NCI-H187 treated with DMSO at 0.1 percent for 48 hours (cell line): ENCODE results near the gene MYH14.

ENCODE experiments used
- DNase-seq: peaks from one replicate; lab custom pipeline; 2025; lab: John Stamatoyannopoulos, UW

Gene MYH14

DNA sequence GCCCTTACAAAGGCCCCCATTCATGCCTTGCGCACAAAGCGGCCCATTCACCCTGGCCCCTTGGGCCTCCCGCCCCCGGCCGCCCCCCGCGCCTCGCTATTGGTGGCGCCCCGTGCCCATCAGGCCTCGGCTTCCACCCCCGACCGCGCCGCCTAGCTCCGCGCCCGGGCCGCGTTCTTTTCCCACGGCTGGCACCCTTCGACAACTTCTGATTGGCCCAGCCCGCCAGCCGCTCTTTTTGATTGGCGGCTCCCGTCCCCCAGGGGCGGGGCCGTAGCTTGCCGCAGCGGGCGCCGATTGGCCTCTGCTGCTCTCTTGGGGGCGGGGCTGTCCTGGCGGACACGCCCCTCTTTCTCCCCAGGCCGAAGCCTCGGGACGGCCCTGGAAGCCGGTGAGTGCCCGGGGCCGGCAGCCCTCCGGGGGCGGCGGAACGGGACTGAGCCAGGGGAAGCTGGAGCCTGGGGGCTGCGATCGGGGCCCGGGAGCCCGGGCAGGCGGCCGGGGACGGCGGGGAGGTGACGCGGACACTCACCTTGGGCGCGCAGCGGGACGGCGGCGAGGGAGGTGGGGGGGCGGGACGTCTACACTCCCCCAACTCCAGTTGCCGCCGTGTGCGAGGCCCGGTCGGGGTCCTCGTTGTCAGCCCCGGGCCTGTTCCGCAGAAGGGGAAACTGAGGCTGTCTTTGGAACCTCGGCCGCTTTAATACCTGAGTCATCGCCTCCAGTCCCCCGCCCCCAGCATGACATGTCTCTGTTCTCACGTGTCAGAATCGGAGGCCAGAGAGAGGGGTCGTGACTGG, at the start of gene MYH14:
TSS of gene MYH14 (plus strand) at position 342 of the 800 bp plus-strand sequence. CDS start 6,744 bp downstream, outside the sequence.
- peak; percentile 12 for DNase-seq

DNA sequence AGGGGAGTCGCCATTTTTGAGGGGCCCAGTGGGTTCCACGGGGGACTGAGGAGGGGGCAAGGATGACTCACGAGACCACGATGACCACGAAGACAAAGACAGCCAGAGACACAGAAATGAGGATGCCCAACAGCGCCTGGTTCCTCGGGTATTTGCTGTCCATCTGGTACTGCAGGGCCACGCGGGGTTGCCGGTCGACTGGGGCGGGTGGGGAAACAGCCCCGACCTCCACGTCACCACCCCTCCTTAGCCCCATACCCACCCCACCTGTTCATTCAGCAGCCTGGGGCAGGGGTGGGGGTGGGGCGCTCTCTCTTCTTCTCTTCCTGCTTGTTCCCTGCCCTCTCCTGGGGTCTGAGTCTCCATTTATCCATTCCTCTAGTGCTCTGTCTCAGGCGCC, 48.9 kb upstream of the MYH14 start:
- DNase-seq = no peak

DNA sequence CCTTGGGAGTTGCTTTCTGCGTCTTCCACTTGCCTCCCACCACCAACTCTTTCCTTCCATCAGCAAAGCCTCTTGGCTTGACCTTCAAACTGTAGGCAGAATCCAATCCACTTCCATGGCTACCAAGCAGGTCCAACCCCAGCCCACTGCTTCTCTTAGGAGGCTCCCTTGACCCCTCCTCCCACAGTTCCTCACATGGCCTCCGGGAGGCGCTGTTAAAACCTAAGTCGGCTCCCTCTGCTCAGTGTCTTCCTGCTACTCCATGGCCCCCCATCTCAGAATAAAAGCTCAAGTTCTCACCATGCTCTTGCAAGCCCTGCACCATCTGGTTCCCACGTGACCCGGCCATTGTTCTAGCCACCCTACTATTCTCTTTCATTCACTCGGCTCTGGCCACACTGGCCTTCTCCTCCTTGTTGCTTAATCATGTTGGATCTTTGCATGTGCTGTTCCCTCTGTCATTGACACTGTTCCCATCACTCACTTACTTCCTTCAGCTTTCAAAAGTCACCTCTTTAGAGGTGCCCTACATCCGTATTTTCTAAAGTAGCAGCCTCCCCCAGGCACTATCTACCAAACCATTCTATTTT, 47.8 kb upstream of the MYH14 start:
- no peak for DNase-seq

DNA sequence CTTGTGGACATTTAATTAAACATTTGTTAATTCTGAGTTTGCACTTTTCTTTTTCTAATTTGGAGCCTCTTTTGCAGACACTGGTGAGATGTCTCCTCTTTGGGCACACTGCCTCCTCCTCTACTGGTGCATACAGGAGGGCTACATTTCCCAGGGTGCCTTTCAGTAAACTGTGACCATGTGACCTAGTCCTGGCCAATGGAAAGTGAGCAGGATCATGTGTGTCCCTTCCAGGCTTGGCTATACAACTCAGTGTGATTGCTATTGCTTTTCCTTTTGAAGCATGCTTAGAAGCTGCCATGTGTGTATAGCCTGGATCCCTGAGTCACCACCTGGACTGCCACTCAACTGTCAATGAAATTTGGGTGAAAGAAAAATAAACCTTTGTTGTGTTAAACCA, 44.8 kb upstream of the MYH14 start:
- DNase-seq = no peak

DNA sequence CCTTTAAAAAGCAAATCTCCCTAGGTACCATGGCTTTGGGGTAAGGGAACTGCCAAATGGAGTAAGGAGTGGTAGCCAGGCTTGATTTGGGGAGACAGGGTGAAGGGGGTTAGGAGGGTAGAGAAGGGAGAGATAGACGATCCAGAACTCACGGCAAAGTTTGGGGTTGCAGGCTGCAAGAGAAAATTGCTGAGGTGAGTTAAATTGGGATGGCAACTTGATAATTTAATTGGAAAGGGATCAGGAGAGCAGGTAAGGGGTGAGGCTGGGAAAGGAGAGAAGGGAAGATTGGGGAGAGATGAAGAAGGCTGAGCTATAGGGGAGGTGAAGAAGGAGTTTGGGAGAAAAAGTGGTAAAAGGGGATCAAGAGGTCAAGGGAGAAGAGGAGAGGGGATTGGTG, 44.3 kb upstream of the MYH14 start:
- DNase-seq = no peak

DNA sequence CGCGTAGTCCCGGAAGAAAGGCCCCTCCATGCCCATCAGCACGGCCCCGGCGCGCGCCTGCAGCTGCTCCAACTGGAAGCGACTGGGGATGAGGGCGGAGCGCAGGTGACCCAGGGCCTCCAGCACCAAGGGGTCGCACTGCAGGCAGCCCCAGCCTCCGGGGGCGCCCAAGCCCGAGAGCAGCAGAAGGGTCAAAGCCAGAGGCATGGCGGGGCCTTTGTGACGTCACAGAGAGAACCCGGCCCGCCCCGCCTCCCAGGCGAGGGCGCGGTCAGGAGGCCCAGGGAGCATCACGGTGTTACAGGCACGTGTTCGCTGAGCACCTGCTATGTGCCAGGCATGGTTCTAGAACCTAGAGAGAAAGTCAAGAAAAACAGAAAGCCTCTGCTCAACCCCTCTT, 40.4 kb upstream of the MYH14 start, which contains the start of gene IZUMO2:
TSS of gene IZUMO2 (minus strand) at position 294 of the 400 bp plus-strand sequence. CDS start at position 207, 87 bp downstream.
- DNase-seq = no peak

DNA sequence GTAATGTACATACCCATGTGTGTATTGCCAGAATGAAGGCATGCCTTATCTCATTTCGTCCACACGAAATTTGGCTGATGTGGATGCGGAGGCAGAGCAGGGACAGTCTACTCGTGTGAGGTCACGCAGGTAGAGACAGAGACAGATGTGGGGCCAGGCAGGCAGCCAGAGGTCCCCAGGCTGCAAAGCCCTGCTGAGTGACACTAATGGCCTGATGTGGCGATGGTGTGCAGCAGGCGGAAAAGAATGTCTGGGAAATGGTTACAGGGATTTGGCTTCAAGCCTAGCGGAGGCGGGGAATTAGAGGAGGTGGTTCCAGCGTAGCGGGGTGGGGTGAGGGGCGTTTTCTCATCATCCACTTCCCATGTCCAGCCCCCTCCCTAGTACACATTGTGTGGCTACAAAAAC, 36.1 kb upstream of the MYH14 start:
- DNase-seq = no peak

DNA sequence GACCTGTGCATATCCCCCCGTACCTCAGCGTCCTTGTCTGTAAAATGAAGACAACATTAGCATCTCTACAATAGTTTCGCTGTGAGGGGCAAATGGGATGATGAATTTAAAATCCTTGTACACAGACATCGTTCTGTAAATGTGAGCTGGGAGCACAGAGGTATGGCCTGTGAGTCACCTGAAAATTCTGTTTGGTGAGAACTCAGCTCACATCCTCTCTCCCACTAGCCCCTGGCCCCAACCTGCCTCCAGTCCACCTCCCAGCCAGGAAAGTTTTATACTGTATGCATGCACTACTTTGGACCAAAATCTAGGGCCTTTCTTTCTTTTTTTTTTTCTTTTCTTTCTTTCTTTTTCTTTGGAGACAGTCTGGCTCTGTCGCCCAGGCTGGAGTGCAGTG, 31.7 kb upstream of the MYH14 start:
- DNase-seq = no peak

DNA sequence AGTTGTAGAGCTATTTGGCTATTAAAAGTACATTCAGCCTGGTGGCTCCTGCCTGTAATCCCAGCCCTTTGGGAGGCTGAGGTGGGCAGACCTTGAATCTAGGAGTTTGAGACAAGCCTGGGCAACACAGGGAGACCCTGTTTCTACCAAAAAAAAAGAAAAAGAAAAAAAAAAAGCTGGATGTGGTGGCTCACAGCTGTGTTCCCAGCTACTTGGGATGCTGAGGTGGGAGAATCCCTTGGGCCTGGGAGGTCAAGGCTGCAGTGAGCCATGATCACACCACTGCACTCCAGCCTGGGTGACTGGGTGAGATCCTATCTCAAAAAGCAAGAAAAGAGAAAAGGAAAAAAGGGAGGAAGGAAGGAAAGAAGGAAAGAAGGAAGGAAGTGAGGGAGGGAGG, 30.7 kb upstream of the MYH14 start:
- no peak for DNase-seq

DNA sequence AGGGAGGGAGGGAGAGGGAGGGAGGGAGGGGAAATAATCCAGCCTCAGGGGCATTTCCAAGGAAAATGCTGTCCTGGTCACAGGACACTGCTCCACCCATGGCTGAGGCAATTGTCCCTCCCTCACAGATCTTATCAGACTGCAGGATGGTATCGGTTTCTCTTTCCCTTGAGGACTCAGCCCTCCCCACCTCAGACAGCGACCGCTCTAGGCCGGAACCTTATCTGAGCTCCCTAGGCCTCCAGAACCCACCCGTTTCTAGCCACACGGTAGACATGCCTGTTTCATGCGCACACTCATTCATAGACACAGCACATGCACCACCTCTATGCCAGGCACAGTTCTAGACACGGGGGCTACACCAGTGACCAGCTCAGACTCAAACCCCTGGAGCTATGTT, 30.3 kb upstream of the MYH14 start:
- DNase-seq = no peak

DNA sequence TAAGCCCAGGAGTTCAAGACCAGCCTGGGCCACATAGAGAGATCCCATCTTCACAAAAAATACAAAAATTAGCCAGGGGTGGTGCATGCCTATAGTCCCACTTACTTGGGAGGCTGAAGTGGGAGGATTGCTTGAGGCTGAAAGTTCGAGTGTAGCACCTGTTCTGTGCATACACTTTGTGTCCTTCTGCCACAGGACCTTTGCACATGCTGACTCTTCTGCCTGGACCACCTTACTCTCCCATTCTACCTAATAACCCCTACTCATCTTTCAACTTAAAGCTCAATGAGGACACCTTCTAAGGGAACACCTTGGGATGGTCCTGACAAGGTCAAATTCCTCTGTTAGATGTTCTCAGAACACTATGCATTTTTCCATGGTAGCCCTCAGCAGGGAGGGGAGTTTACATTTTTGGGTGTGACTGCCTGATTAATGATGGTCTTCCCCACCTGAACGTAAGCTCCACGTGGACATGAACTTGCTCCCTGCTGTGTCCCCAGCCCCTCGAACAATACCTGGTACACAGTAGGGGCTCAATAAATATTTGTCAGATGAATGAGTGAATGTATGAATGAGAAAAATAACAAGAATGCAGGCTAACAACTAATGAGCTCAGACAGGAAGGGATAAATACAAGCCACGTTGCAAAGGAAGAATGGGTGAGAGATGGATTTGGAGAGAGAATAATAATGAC, 29.2 kb upstream of the MYH14 start:
- DNase-seq = no peak

DNA sequence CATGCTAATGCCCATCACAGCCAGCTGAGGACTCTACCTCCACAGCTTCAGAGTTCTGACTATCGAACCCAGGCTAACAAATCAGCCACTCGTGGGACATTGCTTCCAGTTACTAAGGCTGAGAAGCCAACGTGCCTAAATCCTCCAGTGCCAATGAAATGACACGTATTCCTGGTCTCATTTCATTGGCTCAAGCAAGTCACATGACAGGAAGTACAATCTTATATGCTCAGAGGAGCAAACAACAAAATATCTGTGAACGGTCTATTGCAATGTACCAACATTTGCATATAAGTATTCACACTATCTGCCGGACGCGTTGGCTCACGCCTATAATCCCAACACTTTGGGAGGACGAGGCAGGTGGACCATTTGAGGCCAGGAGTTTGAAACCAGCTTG, 27.5 kb upstream of the MYH14 start:
- DNase-seq = no peak

DNA sequence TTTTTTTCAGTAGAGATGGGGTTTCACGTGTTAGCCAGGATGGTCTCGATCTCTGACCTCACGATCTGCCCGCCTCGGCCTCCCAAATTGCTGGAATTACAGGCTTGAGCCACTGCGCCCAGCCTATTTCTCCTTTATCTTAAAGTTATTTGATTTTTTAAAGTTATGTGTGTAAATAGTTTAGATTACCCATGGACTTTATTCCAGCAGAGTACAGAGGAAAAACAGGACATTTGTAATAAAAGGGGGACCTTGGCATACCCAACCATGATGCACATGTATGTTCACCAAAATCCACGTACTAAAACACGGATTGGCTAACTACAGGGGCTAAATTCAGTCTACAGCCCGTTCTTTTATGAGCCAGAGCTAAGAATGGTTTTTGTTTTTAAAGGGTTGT, 26.6 kb upstream of the MYH14 start:
- DNase-seq = no peak

DNA sequence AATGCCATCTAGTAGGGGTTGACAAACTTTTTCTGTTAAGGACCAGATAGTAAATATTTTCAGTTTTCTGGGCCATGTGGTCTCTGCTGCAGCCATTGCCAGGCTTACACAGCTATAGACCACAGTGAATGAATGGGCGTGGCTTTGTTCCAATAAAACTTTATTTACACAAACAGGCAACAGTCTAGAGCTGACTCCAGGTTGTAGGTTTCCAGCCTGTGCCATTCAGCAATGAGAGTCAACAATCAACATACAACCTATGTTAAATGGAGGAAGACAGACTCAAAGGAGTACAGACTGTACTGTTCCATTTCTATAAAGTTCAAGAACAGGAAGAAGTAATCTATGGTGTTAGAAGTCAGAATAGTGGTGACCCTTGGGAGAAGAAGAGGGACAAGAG, 25.1 kb upstream of the MYH14 start:
- DNase-seq = no peak

DNA sequence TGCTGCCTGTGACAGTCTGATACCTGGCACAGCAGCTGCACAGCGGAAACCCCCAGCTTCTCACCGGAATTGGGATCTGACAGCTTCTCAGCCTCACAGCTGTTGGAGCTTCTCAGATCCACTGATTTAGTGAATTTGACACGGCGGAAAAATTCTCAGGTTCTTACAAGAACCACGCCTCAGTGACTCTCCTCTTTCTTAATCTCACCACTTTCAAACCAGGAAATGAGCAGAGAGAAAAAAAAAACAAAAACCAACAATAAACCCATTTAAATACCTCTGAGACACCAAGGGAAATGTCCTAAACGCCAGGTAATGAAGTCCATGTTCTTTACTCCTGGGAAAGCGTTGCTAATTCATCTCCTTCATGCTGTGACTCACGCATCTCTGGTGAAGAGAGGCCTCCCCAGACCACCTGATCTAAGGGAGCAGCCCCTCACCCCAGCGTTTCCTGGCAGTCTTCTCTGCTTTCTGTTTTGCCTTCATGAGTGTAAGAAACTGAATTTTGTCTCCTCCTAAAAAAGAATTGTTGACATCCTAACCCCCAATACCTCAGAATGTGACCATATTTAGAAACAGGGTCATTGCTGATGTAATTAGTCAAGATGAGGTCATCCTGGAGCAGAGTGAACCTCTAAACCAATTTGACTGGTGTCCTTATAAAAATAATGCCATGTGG, 24.4 kb upstream of the MYH14 start:
- DNase-seq = no peak

DNA sequence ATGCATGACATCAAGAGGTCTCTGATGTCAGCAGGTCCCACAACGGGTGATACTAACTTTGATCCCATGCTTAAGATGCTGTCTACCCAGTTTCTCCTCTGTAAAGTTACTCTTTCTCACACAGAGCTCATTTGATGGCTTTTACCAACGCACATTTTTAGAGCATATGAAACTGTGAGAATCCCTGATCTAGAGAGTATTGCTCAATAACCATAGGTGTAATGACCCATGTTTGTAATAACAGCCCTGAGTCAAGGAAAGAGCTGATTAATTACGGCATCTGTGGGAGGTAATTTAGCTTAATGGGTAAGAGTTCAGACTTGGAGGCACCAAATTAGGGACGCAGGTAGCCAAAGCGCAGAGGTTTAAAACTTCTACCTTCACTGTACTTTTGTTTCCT, 22.3 kb upstream of the MYH14 start:
- no peak for DNase-seq

DNA sequence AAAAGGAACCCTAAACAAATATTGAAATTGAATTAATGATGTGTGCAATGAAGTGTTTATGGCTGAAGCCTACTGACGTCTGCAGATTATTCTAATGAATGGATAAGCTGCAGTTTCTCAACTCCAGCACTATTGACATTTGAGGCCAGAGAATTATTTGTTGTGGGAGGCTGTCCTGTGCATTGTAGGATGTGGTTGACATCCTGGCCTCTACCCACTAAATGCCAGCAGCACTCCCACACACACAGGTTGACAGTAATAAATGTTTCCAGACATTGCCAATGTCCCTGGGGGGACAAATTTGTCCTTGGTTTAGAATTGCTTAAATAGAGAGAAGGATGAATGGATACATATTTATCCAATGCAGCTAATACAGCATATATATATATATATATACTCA, 19.2 kb upstream of the MYH14 start:
- no peak for DNase-seq

DNA sequence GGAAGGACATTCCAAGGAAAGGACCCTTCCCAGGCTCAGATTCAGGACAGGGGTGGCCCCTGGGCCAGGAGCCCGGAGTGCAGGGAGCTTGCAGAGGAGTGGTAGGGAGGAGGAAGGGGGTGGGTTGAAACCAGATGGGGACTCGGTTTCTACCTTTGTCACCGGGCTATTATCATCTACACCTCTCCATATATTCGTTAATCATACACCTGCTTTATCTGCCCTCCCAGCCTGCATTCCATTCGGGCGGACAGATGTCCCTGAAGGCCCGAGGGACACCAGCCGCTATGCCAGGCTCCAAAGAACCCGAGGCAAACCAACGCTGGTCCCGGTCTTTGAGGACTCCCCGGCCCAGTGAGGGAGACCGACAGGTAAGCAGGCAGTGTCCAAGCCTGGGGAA, 15.5 kb upstream of the MYH14 start:
- no peak for DNase-seq

DNA sequence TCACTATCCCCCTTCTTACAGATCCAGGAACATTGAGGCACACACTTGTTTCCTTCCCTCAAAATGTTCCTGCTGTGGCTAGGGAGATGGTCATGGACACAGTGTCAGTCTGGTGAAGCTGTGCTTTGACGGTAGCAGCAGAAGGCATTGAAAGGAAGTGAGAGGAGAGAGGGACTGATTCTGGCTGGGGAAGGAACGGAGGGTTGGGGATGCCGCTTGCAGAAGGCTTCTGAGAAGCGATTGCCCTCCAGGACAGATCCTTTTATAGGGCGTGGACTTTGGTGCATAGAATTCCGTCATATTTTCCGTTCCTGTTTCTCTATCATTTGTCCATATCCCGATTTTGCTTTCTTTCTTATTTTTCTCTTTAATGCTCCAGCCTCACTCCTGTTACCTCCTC, 14.1 kb upstream of the MYH14 start:
- no peak for DNase-seq

DNA sequence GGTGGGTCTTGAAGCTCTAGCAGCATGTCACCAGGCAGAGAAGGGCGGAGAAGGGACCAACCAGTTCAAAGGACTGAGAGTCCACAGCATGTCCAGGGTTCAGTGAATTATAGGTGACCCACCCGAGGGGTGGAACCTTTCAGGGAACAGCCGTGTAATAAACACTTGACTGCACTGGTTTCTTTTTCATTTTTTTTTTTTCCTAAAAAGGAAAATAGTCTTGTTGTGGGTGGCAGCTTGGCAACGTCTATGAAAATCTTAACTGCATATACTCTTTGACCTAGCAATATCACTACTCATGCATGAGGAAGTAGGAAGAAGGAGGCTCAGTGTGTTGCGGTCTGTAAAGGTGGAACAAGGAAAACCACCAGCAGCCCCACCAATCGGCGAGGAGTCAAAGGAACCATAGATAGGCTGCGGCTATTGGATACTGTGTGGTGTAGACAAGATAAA, 13.0 kb upstream of the MYH14 start:
- no peak for DNase-seq

DNA sequence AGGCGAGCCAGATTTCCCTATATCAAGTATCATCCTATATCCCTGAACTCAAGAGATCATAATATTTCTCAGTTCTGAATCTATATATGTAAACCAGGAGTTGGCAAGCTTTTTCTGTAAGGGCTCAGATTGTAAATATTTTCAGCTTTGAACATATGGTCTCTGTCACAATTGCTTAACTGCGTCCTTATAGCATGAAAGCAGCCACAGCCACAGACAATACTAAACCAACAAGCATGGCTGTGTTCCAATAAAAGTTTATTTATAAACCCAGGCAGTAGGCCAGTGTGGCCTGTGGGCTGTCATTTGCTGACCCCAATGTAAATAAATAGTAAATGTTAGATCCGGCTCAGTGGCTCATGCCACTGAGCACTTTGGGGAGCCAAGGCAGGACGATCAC, 12.2 kb upstream of the MYH14 start:
- no peak for DNase-seq

DNA sequence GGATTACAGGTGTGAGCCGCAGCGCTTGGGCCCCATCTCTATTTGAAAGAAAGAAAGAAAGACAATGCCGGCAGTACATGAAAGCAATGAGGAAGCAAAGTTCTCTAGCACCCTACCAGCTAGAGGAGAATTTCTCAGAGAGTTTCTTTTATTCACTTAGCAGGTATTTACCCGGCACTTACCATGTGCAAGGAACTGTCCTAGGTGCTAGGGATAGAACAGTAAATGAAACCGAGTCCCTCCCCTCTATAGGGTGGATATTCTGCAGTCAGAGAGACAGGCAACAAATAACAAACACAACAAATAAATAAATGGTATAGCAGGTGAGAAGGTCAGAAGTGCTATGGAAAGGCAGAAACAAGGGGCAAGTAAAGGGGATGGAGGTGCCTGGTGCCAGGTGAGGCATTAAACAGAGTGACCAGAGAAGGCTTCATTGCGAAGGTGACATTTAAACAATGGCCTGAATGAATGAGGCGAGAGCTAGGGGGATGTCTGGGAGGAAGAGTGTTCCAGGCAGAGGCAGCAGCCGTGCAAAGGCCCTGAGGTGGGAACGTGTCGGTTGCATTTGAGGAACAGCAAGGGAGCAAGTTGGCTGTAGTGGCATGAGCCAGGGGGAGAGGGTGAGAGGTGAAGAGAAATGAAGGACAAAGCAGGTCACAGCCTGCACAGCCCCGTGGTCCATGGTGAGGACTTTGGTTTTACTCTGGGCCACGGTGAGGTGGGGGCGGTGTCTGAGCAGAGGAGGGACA, 10.8 kb upstream of the MYH14 start:
- DNase-seq = no peak
